ENCODE results near the gene AFG1L.
"Not testable (repeated sequence)": the region's sequence is repeated elsewhere in the genome, so short reads cannot be mapped to it uniquely, and the experiment has no call there.

AFG1L gene
- total RNA-seq, result 4.6 to 5.3 reads per million in 2 experiments

GRCh38 chr6:108294727-108295625, at the start of gene AFG1L:
AFG1L (plus strand) TSS chr6:108295054; CDS start chr6:108295080, 26 bp downstream.
- peak; percentile 81 for DNase-seq (ENCODE audit: low read depth)

DNA sequence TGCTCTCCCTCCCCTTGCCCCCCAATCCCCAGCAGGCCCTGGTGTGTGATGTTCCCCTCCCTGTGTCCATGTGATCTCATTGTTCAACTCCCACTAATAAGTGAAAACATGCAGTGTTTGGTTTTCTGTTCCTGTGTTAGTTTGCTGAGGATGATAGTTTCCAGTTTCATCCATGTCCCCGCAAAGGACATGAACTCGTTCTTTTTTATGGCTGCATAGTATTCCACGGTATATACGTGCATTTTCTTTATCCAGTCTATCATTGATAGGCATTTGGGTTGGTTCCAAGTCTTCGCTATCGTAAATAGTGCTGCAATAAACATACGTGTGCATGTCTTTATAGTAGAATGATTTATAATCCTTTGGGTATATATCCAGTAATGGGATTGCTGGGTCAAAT, 49.8 kb upstream of the AFG1L start:
- DNase-seq (ENCODE audit: low read depth), result not testable (repeated sequence)

GRCh38 chr6:108247965-108248536, 46.8 kb upstream of the AFG1L start:
- no peak for DNase-seq (ENCODE audit: low read depth)

GRCh38 chr6:108250240-108250866, 44.5 kb upstream of the AFG1L start:
- no peak for DNase-seq (ENCODE audit: low read depth)

GRCh38 chr6:108251252-108251651, 43.6 kb upstream of the AFG1L start:
- DNase-seq (ENCODE audit: low read depth), result no peak

GRCh38 chr6:108252055-108252454, 42.8 kb upstream of the AFG1L start:
- DNase-seq (ENCODE audit: low read depth), result no peak

- no peak for DNase-seq (ENCODE audit: low read depth)
Measured at GRCh38 chr6:108253241-108253640, 41.6 kb upstream of the AFG1L start.

DNA sequence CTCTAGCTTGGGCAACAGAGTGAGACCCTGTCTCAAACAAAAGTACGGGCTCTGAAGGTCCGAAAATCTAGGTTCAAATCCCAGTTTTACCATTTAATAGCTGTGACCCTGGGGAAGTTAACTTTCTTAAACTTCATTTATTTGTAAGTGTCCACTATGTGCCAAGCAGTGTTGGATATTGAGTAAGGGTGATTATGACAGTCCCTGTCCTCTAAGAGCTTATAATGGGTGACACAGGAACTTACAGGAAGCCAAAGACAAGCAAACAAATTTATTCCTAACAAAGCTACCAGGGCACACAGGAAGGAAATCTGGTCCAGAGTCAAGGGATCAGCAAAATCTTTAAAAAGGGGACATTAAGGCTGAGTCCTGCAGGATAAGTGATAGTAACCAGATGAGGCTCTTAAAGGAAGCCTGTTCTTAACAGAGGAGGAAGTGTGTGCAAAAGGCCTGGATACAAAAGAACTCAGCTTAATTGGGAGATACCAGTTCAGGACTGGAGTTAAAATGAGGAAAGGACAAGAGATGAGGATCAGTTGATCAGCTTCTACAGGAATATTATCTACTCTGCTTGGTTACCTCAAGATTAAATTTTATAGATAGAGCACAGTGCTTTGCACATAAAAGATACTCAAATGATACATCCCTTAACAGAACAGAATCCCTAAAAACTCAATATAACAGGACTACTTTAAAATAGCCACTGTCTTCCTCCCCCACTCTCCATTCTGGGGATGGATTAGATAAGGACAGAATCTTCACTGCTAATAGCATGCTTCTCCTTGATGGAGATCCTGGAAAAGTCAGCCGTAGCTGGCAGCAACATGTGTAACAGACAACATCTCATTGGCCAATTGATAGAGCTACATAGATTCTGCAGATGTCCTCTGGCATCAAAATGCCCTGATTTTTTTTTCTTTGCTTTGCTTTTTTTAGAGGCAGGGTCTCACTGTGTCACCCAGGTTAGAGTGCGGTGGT, 40.1 kb upstream of the AFG1L start:
- DNase-seq (ENCODE audit: low read depth), result no peak

GRCh38 chr6:108260126-108260808, 34.6 kb upstream of the AFG1L start:
- DNase-seq (ENCODE audit: low read depth), result no peak

DNA sequence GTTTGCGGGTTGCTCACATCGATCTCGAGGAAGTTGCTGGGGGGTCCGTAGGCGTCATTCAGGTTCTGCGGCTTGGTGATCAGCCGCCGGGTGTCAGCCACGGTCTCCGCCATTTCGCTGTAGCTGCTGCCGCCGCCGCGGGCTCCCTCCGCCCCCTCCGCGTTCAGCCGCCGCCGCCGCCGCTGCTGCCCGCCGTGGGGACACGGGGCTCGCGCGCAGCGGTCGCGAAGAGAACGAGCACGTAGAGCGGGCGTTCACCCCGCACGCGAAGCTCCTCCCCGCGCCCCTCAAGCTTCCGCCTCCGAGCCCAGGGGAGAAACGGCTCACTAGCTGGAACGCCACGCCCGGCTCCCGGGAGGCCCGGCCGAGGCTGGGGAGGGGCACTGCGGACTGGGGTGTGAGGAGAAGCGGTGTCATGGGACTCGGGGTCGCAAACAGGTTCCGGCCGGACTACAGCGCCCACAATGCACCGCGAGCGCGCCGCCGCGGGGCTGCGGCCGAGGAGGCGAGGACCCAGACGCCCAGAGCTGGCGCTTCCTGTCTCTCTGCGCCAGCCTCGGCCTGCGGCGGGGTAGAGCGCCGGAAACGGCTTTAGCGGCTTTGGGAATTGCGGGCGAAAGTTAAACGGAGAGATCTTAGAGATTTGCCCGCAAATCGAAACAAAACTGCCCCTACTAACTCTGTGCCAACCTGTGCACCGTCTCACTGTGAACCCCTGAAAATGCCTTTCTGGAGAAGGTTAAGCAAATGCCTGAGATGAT, 33.9 kb upstream of the AFG1L start, which contains the start of gene SNX3:
SNX3 (minus strand) TSS at position 232 of the 761 bp plus-strand sequence; CDS start at position 113, 119 bp downstream.
- peak; percentile 72 for DNase-seq (ENCODE audit: low read depth)

DNA sequence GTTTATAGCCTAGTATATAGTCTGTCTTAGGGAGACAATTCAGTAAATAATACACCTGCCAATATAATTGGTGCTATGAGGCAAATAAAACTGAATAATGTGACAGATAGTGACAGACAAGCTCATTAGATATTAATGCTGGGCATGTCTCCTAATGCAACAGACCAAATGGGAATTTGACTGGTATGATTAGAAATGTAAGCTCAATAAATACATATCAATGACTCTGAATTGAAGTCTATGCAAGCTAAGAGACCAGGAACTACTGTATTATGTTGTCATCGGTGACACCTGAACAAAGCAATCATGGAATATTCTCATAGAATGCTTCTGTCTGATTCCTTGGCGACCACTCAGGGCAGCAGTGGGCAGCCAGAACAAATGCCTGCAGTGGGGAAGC, 31.5 kb upstream of the AFG1L start:
- DNase-seq (ENCODE audit: low read depth), result no peak

- DNase-seq (ENCODE audit: low read depth), result no peak
Measured at GRCh38 chr6:108268845-108269244, 26.0 kb upstream of the AFG1L start.

DNA sequence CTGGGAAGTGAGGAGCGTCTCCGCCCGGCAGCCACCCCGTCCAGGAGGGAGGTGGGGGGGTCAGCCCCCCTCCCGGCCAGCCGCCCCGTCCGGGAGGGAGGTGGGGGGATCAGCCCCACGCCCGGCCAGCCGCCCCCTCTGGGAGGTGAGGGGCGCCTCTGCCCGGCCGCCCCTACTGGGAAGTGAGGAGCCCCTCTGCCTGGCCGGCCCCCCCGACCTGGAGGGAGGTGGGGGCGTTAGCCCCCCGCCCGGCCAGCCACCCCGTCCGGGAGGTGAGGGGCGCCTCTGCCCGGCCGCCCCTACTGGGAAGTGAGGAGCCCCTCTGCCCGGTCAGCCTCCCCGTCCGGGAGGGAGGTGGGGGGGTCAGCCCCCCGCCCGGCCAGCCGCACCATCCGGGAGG, 24.9 kb upstream of the AFG1L start:
- DNase-seq (ENCODE audit: low read depth), result not testable (repeated sequence)

GRCh38 chr6:108274546-108274945, 20.3 kb upstream of the AFG1L start:
- no peak for DNase-seq (ENCODE audit: low read depth)

DNA sequence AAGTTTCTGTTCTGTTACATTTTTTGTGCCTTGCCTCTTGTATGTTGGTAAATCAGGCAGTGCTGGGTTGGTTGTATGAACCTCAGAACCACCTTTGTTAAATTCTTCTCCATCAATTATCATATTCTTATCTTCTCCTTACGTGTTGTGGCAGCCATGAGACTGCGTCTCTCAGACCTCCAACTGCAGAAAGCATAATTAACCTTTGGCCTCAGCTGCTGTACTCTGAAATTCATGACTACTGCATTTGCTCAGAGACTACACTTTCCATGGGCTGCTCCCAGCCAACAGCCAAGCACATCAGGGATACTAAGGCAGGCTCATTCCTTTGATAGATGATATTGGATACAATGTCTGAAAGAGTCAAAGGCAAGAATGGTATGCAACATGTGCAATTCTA, 18.9 kb upstream of the AFG1L start:
- DNase-seq (ENCODE audit: low read depth), result no peak

GRCh38 chr6:108277295-108277694, 17.6 kb upstream of the AFG1L start:
- DNase-seq (ENCODE audit: low read depth), result no peak

DNA sequence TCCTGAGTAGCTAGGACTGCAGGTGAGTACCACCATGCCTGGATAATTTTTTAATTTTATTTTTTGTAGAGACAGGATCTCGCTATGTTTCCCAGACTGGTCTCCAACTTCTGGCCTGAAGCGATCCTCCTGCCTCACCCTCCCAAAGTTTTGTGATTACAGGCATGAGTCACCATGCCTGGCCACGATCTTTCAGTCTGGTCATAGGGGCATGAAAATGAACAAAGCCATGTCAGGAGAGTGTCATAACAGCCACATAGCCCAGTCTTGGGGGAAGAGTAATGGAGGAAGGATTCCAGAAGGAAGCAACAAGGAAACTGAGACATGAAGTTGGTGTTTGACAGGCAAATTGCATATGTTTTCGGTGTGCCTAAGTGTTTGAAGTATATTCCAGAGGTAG, 17.0 kb upstream of the AFG1L start:
- DNase-seq (ENCODE audit: low read depth), result no peak

- DNase-seq (ENCODE audit: low read depth), result no peak
Measured at GRCh38 chr6:108285381-108285780, 9.5 kb upstream of the AFG1L start.

DNA sequence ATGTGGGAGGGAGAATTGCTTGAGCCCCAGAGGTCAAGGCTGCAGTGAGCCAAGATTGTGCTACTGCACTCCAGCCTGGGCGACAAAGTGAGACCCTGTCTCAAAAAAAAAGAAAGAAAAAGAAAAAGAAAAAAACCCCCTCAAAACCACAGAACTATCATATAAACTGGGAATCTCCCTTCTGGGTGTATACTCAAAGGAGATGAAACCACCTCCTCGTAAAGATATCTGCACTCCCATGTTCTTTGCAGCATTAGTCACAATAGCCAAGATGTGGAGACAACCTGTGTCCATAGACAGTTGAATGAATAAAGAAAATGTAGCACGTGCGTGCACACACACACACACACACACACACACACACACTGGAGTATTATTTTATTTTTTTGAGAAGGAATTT, 8.5 kb upstream of the AFG1L start:
- DNase-seq (ENCODE audit: low read depth), result no peak

DNA sequence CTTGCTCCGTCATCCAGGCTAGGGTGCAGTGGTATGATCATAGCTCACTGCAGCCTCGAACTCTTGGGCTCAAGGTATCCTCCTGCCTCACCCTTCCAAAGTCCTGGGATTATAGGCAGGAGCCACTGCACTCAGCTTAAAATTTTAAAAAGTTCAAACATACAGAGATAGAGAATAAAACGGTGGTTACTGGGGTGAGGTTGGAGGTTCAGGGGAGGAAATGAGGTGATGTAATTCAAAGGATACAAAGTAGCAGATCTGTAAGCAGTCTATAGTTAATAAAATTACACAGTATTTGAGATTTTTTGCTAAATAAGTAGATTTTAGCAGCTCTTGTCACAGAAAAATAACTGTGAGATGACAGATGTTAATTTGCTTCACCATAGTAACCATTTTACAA, 7.5 kb upstream of the AFG1L start:
- DNase-seq (ENCODE audit: low read depth), result no peak

All from T follicular helper cell (primary cell).